Measurements from ENCODE around the gene DRAP1.

DNA sequence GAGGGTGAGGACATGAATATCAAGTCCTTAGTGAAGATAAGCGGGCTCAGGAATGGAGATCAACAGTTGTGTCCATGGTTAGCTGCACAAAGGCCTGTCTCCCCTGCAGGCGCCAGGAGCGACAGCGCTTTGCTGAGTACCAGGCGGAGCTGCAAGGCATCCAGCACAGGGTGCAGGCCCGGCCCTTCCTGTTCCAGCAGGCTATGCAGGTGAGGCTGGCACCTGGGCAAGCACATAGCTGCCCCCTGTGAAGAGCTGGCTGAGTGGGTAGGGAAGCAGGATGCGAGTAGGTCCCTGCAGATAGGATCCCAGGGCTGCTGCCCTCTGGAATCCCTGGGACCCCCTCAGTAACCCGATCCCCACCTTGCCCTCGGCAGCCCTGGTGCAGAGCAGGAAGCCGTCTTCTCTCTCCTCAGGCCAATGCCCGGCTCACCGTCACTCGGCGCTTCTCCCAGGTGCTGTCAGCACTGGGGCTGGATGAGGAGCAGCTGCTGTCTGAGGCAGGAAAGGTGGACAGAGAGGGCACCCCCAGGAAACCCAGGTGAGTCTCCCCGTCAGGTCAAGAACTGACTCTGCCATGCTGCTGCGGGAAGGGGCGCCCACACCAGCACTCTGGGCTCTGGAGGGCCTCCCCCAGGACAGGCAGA lies 39.7 kb downstream of the DRAP1 start:
- no peak for TF ChIP-seq ZFX (IDR thresholded peaks at IDR 0.05; ENCODE audit: borderline replicate concordance)
- TF ChIP-seq, protein P1, sequence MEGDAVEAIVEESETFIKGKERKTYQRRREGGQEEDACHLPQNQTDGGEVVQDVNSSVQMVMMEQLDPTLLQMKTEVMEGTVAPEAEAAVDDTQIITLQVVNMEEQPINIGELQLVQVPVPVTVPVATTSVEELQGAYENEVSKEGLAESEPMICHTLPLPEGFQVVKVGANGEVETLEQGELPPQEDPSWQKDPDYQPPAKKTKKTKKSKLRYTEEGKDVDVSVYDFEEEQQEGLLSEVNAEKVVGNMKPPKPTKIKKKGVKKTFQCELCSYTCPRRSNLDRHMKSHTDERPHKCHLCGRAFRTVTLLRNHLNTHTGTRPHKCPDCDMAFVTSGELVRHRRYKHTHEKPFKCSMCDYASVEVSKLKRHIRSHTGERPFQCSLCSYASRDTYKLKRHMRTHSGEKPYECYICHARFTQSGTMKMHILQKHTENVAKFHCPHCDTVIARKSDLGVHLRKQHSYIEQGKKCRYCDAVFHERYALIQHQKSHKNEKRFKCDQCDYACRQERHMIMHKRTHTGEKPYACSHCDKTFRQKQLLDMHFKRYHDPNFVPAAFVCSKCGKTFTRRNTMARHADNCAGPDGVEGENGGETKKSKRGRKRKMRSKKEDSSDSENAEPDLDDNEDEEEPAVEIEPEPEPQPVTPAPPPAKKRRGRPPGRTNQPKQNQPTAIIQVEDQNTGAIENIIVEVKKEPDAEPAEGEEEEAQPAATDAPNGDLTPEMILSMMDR (IDR thresholded peaks at IDR 0.05) = no peak

Data from 22Rv1 (cell line).